DOHH2 (cell line): ENCODE data around the gene CLASP1.

Experiments
- CTCF ChIP-seq: fragments of 200-600 bp; sonication (generic); IDR thresholded peaks from one replicate; pipeline ENCODE4 v1.5.1; 2014; ENCODE audit warnings: antibody characterized with exemption, mild to moderate bottlenecking, low read depth, low read length; ENCODE audit not compliant: poor library complexity, severe bottlenecking
- EZH2phosphoT487 ChIP-seq: fragments of 200-600 bp; sonication (generic); IDR thresholded peaks from 2 replicates; pipeline ENCODE4 v1.6.1; 2017; ENCODE audit warnings: borderline replicate concordance, mild to moderate bottlenecking, antibody characterized with exemption, low read length, moderate library complexity, mixed read lengths

GRCh38 chr2:121291251-121291580 is 358.0 kb downstream of the CLASP1 start:
- TF ChIP-seq CTCF (no peak), EZH2phosphoT487 (no peak)
